GM13977 (cell line): ENCODE results near the gene ABHD10.
"Not testable (repeated sequence)": the region's sequence is repeated elsewhere in the genome, so short reads cannot be mapped to it uniquely, and the experiment has no call there.

Source experiments
- DNase-seq: peaks from one replicate; pipeline ENCODE4 v3.0.0; 2012; ENCODE audit warnings: low spot score
- in situ Hi-C: fragments of 300-500 bp; cut with MboI; formaldehyde crosslinking; loops from one replicate; pipeline ENCODE4 v1.12.0; 2022; ENCODE audit warnings: low sequenced_read_pairs, low pct_unique_long_range_greater_than_20kb, mixed read lengths, inconsistent platforms; ENCODE audit not compliant: unreplicated experiment
- TF ChIP-seq, protein P1 (sequence below): IDR thresholded peaks from 2 replicates; pipeline ENCODE4 v1.5.1; 2012; ENCODE audit warnings: mild to moderate bottlenecking, control low read depth; ENCODE audit not compliant: insufficient read depth; ENCODE audit errors: extremely low read depth, missing control alignments

ABHD10 gene

DNA sequence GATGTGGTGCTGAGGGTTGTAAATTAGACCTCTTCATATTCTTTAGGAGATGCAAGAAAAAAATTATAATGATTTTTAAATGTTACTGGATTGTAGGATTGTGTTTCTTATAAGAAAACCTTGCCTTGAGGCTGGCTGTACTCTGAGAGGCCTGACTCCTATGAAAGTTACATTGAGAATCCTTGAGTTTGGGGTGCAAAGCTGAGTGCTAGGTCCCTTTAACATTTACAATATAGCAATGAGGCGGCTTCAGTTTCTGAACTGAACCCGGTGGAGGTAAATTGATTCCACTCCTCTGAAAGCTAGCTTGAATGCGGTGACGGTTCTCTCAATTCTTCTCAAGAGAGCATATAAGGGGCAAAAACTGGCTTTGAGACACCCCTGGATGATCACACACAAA, 55.6 kb downstream of the ABHD10 start, which contains the start of gene TMPRSS7:
TSS of gene TMPRSS7 (plus strand) at position 301 of the 400 bp plus-strand sequence. CDS start 110 bp downstream, outside the sequence.
- DNase-seq, result no peak
- TF ChIP-seq, protein P1, sequence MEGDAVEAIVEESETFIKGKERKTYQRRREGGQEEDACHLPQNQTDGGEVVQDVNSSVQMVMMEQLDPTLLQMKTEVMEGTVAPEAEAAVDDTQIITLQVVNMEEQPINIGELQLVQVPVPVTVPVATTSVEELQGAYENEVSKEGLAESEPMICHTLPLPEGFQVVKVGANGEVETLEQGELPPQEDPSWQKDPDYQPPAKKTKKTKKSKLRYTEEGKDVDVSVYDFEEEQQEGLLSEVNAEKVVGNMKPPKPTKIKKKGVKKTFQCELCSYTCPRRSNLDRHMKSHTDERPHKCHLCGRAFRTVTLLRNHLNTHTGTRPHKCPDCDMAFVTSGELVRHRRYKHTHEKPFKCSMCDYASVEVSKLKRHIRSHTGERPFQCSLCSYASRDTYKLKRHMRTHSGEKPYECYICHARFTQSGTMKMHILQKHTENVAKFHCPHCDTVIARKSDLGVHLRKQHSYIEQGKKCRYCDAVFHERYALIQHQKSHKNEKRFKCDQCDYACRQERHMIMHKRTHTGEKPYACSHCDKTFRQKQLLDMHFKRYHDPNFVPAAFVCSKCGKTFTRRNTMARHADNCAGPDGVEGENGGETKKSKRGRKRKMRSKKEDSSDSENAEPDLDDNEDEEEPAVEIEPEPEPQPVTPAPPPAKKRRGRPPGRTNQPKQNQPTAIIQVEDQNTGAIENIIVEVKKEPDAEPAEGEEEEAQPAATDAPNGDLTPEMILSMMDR, result no peak
- in situ Hi-C loops, result no loop called here

DNA sequence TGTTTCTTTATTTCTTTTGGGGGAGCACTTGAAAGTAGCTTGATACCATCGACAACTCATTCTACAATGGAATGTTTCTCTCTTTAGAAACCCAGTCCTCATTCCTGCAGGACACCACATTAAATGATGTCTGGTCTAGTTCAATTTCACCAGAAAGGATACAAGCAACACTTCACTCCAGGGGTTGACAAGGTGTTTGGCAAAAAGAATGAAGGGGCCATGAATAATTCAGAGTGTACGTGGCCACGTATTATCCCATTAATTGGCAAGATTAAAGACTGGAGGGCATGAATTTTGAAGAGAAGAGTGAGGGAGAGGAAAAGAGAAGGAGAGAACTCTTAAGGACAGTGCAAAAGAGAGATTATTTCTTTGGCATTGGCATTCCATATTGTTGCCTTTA, 56.4 kb downstream of the ABHD10 start:
- in situ Hi-C loops, result no loop called here
- TF ChIP-seq, protein P1, result no peak
- no peak for DNase-seq

DNA sequence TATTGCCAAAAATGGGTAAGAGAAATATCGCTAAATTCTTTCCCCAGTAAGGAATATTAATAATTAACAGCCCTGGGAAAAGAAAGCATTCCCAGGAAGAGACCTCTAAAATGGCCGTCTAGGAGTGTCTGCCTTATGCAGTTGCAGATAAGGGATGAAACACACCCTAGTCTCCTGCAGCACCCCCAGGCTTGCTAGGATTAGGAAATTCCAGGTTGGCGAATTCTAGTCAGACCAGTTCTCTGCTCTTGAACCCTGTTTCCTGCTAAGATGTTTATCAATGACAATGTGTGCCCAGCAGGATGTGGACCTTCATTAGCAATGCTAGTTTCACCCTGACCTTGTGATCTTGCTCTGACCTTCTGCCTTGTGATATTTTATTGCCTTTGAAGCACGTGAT, 58.4 kb downstream of the ABHD10 start:
- in situ Hi-C loops, DNase-seq: not testable (repeated sequence)

- in situ Hi-C loops, result no loop called here
- TF ChIP-seq, protein P1, result no peak
- DNase-seq, result no peak
These were observed 60.0 kb downstream of the ABHD10 start for GRCh38 chr3:112038863-112039262.

- no peak for DNase-seq
- in situ Hi-C loops, result no loop called here
- TF ChIP-seq, protein P1, result no peak
These were observed 62.5 kb downstream of the ABHD10 start for GRCh38 chr3:112041321-112041720.

GRCh38 chr3:112042842-112043280, 64.0 kb downstream of the ABHD10 start:
- in situ Hi-C loops, result no loop called here
- TF ChIP-seq, protein P1, result no peak
- no peak for DNase-seq
